ENCODE measurements around the gene DCLK3. TPM values are rescaled to one million over a fixed set of nuclear protein-coding genes. Genes with fewer than 3 reads are reported as not detected.

The DCLK3 gene
- polyA plus RNA-seq, 1 experiment = not detected

- Histone ChIP-seq H3K9me3 (ENCODE audit: control insufficient read depth, insufficient read depth, low read length) (no peaks in the 10 kb centered on the region), H3K4me3 (ENCODE audit: low read depth, low read length) (no peak overlapping the region), H3K27ac (ENCODE audit: low read depth, low read length) (no peak overlapping the region), H3K27me3 (ENCODE audit: control insufficient read depth, insufficient read depth, low read length) (peaks cover 17% of the 10 kb centered on the region)
- POLR2A ChIA-PET = no interaction called here
- no peak for DNase-seq (ENCODE audit: low read depth, low spot score)
- CTCF ChIA-PET = no interaction called here
- no peak for TF ChIP-seq CTCF (IDR thresholded peaks at IDR 0.05; ENCODE audit: low read depth, low read length)
Observed at GRCh38 chr3:36751326-36751725, 13.0 kb downstream of the DCLK3 start.

GRCh38 chr3:36750737-36751136, 13.6 kb downstream of the DCLK3 start:
- no peak for TF ChIP-seq CTCF (IDR thresholded peaks at IDR 0.05; ENCODE audit: low read depth, low read length)
- CTCF ChIA-PET = interaction anchor here (0.5 to 0.6 kb wide), 2 partner anchors 82 to 249 kb away, joined by 3 read pairs; no protein-coding TSS in a partner anchor
- H3K4me3 ChIP-seq (ENCODE audit: low read depth, low read length) = no peak overlapping the region
- POLR2A ChIA-PET = no interaction called here
- DNase-seq (ENCODE audit: low read depth, low spot score) = no peak
- H3K27ac ChIP-seq (ENCODE audit: low read depth, low read length) = no peak overlapping the region
- peaks cover 21% of the 10 kb centered on the region for H3K27me3 ChIP-seq (ENCODE audit: control insufficient read depth, insufficient read depth, low read length)
- no peaks in the 10 kb centered on the region for H3K9me3 ChIP-seq (ENCODE audit: control insufficient read depth, insufficient read depth, low read length)

- peaks cover 23% of the 10 kb centered on the region for H3K27me3 ChIP-seq (ENCODE audit: control insufficient read depth, insufficient read depth, low read length)
- DNase-seq (ENCODE audit: low read depth, low spot score) = no peak
- H3K27ac ChIP-seq (ENCODE audit: low read depth, low read length) = no peak overlapping the region
- H3K9me3 ChIP-seq (ENCODE audit: control insufficient read depth, insufficient read depth, low read length) = no peaks in the 10 kb centered on the region
- no peak for TF ChIP-seq CTCF (IDR thresholded peaks at IDR 0.05; ENCODE audit: low read depth, low read length)
- POLR2A ChIA-PET = no interaction called here
- CTCF ChIA-PET = no interaction called here
- no peak overlapping the region for H3K4me3 ChIP-seq (ENCODE audit: low read depth, low read length)
Observed at GRCh38 chr3:36744763-36745162, 19.6 kb downstream of the DCLK3 start.

- TF ChIP-seq CTCF (IDR thresholded peaks at IDR 0.05; ENCODE audit: low read depth, low read length) = no peak
- H3K9me3 ChIP-seq (ENCODE audit: control insufficient read depth, insufficient read depth, low read length) = no peaks in the 10 kb centered on the region; the same call in 1 of the 2 replicates
- DNase-seq (ENCODE audit: low read depth, low spot score) = no peak
- ChIA-PET POLR2A (no interaction called here), CTCF (interaction anchor here (0.6 to 1.3 kb wide), 2 partner anchors 140 to 215 kb away, joined by 4 to 5 read pairs; no protein-coding TSS in a partner anchor)
- no peak overlapping the region for H3K4me3 ChIP-seq (ENCODE audit: low read depth, low read length)
- H3K27ac ChIP-seq (ENCODE audit: low read depth, low read length) = no peak overlapping the region
- H3K27me3 ChIP-seq (ENCODE audit: control insufficient read depth, insufficient read depth, low read length) = peaks cover 18% of the 10 kb centered on the region
Observed at GRCh38 chr3:36743826-36744225, 20.5 kb downstream of the DCLK3 start.

GRCh38 chr3:36741285-36741684, 23.1 kb downstream of the DCLK3 start:
- no peak for DNase-seq (ENCODE audit: low read depth, low spot score)
- Histone ChIP-seq H3K27me3 (ENCODE audit: control insufficient read depth, insufficient read depth, low read length) (peaks cover 12% of the 10 kb centered on the region), H3K27ac (ENCODE audit: low read depth, low read length) (no peak overlapping the region), H3K9me3 (ENCODE audit: control insufficient read depth, insufficient read depth, low read length) (no peaks in the 10 kb centered on the region; the same call in 1 of the 2 replicates), H3K4me3 (ENCODE audit: low read depth, low read length) (no peak overlapping the region)
- CTCF ChIA-PET = interaction anchor here (1.1 to 2.9 kb wide), 2 partner anchors 127 to 218 kb away, joined by 5 to 18 read pairs; no protein-coding TSS in a partner anchor
- TF ChIP-seq CTCF (IDR thresholded peaks at IDR 0.05; ENCODE audit: low read depth, low read length) = peak; percentile 40
- POLR2A ChIA-PET = no interaction called here
